HG03045 (cell line): ENCODE results near the gene VSNL1.
"Not testable (repeated sequence)": the region's sequence is repeated elsewhere in the genome, so short reads cannot be mapped to it uniquely, and the experiment has no call there.

Experiments
- ATAC-seq: cut with Tn5 transposase; IDR thresholded peaks from one replicate; pipeline ENCODE4 v1.9.1; 2021; ENCODE audit warnings: mild to moderate bottlenecking, moderate library complexity; ENCODE audit not compliant: unreplicated experiment

The VSNL1 gene

GRCh38 chr2:17541531-17541950 is 1.0 kb downstream of the VSNL1 start:
- ATAC-seq = no peak

GRCh38 chr2:17542471-17542870 is 2.0 kb downstream of the VSNL1 start:
- ATAC-seq = no peak

GRCh38 chr2:17543131-17543660 is 2.7 kb downstream of the VSNL1 start:
- ATAC-seq = no peak

- ATAC-seq = no peak
Observed at GRCh38 chr2:17543848-17544247, 3.4 kb downstream of the VSNL1 start.

GRCh38 chr2:17544256-17544655 is 3.8 kb downstream of the VSNL1 start:
- ATAC-seq = no peak

- ATAC-seq = no peak
Observed at GRCh38 chr2:17545680-17546613, 5.5 kb downstream of the VSNL1 start.

- no peak for ATAC-seq
Observed at GRCh38 chr2:17547237-17547636, 6.7 kb downstream of the VSNL1 start.

- no peak for ATAC-seq
Observed at GRCh38 chr2:17547737-17548136, 7.2 kb downstream of the VSNL1 start.

GRCh38 chr2:17550907-17551306 is 10.4 kb downstream of the VSNL1 start:
- ATAC-seq = no peak

GRCh38 chr2:17555150-17555549 is 14.7 kb downstream of the VSNL1 start:
- no peak for ATAC-seq

GRCh38 chr2:17557596-17557995 is 17.1 kb downstream of the VSNL1 start:
- ATAC-seq = no peak

GRCh38 chr2:17558053-17558452 is 17.6 kb downstream of the VSNL1 start:
- no peak for ATAC-seq

GRCh38 chr2:17558878-17559277 is 18.4 kb downstream of the VSNL1 start:
- no peak for ATAC-seq

GRCh38 chr2:17565726-17566125 is 25.2 kb downstream of the VSNL1 start:
- ATAC-seq = not testable (repeated sequence)

- ATAC-seq = no peak
Observed at GRCh38 chr2:17571681-17572080, 31.2 kb downstream of the VSNL1 start.

- ATAC-seq = no peak
Observed at GRCh38 chr2:17573085-17573803, 32.7 kb downstream of the VSNL1 start.

GRCh38 chr2:17573804-17574175 is 33.3 kb downstream of the VSNL1 start:
- ATAC-seq = no peak

- no peak for ATAC-seq
Observed at GRCh38 chr2:17574406-17575073, 34.0 kb downstream of the VSNL1 start.

GRCh38 chr2:17576802-17577201 is 36.3 kb downstream of the VSNL1 start:
- no peak for ATAC-seq

- ATAC-seq = no peak
Observed at GRCh38 chr2:17578466-17578928, 38.0 kb downstream of the VSNL1 start.
